HG03439 (cell line): ENCODE data around the gene ZHX3.
"Not testable (repeated sequence)": the region's sequence is repeated elsewhere in the genome, so short reads cannot be mapped to it uniquely, and the experiment has no call there.

Source experiments
- ATAC-seq: cut with Tn5 transposase; IDR thresholded peaks from one replicate; pipeline ENCODE4 v1.9.1; 2021; ENCODE audit warnings: mild to moderate bottlenecking, moderate library complexity; ENCODE audit not compliant: unreplicated experiment

Gene ZHX3

DNA sequence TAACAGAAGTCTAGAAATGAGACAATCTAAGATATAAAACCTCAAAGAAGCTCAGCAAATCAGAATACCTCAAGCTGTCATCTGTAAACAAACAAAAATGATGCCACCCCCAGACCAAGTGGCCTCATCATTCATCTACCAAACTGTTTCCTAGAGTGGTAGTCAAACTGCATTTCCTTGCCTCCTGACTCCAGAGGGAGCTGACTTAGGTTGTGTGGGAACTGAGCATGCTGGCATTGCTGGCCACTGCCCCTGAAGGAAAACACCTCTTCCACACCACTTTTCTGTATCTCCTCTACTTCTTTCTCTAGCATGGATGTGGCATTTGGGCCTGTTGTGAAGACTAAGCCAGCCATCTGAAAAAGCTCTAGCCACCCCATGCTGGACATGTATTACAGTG is 56.3 kb downstream of the ZHX3 start:
- ATAC-seq: no peak

GRCh38 chr20:41260734-41261220 is 56.8 kb downstream of the ZHX3 start:
- no peak for ATAC-seq

DNA sequence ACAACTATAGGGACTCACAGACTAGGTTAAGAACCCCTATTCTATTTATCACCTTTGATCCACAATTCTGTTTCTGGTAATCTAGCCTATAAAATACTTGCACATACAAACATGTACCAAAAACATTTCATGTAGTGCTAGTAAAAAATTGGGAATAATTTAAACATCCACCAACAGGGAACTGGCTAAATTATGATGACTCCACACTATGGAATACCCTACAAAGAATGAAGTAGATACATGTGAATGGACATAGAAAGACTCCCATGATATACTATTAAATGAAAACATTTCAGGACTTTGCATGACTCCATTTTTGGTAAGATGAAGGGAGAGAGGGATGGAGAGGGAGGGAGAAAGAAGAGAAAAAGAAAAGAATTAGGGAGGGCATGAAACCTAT is 58.2 kb downstream of the ZHX3 start:
- ATAC-seq: no peak

- ATAC-seq: no peak
Observed at GRCh38 chr20:41258474-41258873, 59.1 kb downstream of the ZHX3 start.

- ATAC-seq: no peak
Observed at GRCh38 chr20:41256516-41256915, 61.0 kb downstream of the ZHX3 start.

GRCh38 chr20:41255655-41256054 is 61.9 kb downstream of the ZHX3 start:
- no peak for ATAC-seq

DNA sequence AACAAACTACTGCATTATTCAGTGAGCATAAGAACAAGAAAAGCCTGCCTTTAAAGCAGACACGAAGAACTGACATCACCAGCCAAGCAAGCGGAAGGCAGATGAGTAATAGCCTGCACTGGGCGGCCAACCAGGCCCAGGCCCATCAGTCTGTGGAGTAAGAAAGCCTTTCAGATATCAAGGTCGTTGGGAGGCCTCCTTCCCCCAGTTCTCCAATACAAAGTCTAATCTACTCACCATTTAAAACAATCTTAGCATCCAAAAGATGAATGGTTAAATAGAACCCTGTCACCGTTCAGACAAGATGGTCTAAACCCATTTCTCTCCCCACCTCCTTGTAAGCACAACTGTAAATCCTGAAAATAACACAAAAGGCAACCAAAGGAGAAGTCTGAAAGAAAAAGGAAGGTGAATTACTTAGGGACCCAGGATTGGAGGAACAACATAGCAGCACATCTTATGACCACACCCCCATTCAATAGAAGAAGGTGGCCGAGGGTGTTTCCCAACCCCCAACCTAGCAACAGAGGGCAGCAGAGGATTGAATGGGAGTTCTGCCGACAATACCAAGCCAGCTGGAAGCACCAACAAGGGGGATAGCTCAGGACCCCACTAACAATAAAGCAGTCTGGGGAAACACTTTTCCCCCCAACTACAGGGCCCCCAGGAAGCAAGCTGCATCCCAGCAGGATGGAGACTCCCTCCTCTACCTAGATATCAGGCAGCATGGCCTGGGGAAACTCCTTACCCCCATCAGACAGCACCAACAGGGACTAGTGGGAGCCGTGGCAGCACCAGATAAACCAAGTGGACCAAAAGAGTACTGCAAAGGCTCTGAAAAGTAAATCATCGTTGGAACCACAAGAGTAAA is 67.9 kb downstream of the ZHX3 start:
- ATAC-seq: no peak

- no peak for ATAC-seq
Observed at GRCh38 chr20:41248368-41249024, 69.0 kb downstream of the ZHX3 start.

DNA sequence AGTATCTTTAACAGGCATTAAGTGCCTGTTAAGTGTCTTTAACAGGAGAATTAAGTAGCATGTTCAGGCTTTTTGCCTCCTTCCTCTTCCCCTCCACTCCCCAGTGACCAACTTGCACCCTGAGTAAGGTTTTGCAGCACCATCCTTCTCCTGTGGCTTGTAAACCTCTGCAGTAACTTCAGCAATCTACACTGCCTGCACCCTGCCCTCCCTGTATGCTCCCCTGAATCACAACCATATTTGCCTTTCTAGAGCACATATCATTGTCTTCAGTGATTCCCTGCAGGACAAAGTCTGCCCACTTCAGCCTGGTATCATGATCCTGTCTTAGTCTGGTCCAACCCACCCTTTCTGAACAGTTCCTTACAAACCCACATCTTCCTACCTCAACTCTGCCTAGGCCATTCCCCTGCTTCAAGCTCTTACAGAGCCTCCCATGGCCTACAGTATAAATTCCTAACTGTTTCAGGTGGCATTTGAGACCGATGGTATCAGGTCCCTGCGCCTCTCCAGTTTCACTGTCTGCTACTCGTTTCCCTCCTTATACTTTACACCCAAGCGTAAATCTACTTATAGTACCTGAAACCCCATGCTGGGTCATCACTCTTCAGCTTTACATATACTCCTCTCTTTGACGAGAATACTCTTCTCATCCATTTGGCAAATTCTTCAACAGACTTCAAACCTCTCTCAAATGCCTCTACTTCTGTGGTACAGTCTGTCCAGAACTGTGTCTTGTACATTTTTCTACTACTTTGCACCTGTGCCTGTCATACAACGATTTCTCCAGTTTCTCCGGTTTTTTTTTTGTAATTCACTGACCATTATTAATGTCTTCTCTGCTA is 69.8 kb downstream of the ZHX3 start:
- no peak for ATAC-seq

GRCh38 chr20:41245086-41245707 is 72.3 kb downstream of the ZHX3 start:
- ATAC-seq: no peak

GRCh38 chr20:41242807-41243206 is 74.7 kb downstream of the ZHX3 start:
- no peak for ATAC-seq

- ATAC-seq: no peak
Observed at GRCh38 chr20:41242352-41242751, 75.2 kb downstream of the ZHX3 start.

GRCh38 chr20:41237233-41237632 is 80.3 kb downstream of the ZHX3 start:
- ATAC-seq: not testable (repeated sequence)

GRCh38 chr20:41236818-41237217 is 80.7 kb downstream of the ZHX3 start:
- not testable (repeated sequence) for ATAC-seq

DNA sequence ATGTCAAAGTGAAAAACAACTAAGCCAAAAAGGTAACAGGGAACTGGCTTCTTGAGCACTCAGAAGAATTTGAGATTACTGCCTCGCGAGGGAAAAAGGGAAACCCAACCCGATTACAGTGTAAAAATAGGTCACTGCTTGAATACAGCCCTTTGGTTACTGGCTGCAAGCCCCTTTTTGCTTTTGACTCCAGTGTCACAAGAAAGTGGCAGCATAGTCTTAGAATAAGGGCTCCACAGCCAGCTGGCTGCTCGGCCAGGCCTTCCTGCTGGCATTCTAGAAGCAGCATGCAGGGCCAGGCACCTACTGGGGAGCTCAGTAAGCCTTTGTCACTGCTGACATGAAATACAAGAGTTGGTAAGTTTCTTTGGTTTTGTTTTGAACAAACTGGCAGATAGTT is 83.0 kb downstream of the ZHX3 start:
- ATAC-seq: no peak

DNA sequence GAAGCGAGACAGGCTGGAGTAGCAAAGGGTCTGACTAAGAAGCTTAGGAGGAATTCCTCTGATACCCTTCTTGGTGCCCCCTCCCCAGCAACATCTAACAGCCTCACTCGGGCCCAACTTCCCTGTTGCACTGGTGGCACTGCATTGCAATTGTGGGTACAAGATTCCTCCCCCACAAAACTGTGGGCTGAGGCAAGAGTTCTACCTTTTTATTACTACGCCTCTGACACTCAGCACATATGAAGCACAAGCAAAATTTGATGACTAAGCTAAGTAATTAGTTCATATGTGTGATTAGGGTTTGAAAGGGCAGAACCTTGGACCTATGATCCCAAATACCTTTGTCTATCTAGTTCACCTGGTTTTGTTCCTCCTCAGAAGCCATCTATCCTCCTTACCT is 83.5 kb downstream of the ZHX3 start:
- ATAC-seq: no peak

- ATAC-seq: no peak
Observed at GRCh38 chr20:41232973-41233926, 84.3 kb downstream of the ZHX3 start.

DNA sequence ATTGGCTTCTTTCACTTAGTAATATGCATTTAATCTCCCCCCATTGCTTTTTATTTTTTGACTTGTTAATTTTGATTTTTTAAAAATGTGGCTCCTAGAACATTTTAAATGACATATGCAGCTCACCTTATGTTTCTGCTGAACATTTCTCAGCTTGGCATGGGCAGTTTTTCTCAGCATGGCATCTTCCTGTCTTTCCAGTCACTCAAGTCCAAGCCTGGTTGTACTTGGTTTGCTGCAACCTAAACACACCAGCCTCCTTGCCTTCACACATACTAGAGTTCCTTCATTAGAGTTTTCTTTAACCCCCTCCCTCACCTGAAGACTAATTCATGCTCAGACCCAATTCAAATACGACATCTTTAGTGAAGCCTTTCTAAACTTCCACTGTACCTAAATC is 86.4 kb downstream of the ZHX3 start:
- ATAC-seq: no peak

GRCh38 chr20:41230136-41230535 is 87.4 kb downstream of the ZHX3 start:
- ATAC-seq: no peak

DNA sequence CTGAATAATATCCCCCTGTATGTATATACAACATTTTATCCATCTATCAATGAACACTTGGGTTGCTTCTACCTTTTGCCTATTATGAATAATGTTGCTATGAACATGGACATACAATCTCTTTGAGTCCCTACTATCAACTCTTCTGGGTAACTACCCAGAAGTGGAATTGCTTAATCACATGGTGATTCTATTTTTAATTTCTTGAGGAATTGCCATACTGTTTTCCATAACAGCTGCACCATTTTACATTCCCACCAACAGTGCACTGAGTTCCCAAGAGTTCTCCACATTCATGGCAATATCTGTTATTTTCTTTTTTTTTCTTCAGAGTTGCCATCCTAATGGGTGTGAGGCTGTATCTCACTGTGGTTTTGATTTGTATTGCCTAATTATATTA is 88.3 kb downstream of the ZHX3 start:
- ATAC-seq: no peak
